ENCODE data around the gene RTL1. TPM values are rescaled to one million over a fixed set of nuclear protein-coding genes. Genes with fewer than 3 reads are reported as not detected.

The RTL1 gene
- polyA plus RNA-seq, 1 of the 3 experiments (the other 2 are of a cell fraction) = 0.07 TPM

DNA sequence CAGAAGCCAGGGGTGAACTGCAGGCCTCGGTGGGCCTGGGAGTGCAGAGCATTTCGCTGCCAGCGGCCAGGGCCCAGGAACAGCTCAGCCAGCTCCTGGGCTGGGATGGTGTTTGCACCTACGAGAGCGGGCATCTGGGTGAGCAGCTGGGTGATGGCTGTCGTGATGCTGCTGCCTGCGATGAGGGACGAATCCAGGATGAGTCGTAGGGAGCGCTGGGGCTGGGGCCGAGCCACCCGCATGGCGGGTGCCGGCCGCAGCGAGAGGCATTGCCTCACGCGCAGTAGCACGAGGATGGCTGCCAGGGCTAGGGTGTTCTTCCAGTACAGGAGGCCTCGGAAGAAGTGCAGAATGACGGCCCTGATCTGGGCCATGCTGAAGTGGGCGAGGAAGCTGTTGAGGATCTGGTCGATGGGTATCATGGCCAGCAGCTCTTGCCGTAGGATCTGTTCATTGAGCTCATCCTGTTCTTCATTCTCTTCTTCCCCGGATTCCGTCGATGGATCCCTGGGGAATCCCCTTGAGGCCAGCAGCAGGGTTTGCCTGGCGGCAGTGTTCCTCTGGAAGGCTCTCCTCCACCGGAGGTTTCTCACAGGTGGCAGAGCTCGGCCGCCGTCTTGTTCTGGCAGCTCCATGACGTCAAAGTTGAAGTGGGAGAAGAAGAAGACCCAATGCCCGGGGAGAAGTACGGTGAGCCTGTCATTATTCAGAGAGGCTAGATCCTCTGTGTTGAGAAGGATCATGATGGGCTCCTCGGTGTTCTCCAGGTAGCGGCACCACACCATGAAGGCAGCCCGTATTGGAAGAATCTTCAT, 22.1 kb downstream of the RTL1 start (continued):
- no peak for TF ChIP-seq CTCF (IDR thresholded peaks at IDR 0.05)

GRCh38 chr14:100880271-100881101, 23.0 kb downstream of the RTL1 start:
- no peak overlapping the region; a peak in 1 of 4 replicates for H3K27ac ChIP-seq (ENCODE audit: low read depth in 2 of 2, low read length in 1 of 2)
- TF ChIP-seq RFX5 (IDR thresholded peaks at IDR 0.05; ENCODE audit: low read length) = no peak
- TF ChIP-seq FOSL2 (IDR thresholded peaks at IDR 0.05; ENCODE audit: borderline replicate concordance, low read depth) = no peak
- TF ChIP-seq TCF12 (IDR thresholded peaks at IDR 0.05) = no peak
- no peak for TF ChIP-seq EZH2phosphoT487 (IDR thresholded peaks at IDR 0.05; ENCODE audit: borderline replicate concordance, low read depth)
- TF ChIP-seq, protein P1, sequence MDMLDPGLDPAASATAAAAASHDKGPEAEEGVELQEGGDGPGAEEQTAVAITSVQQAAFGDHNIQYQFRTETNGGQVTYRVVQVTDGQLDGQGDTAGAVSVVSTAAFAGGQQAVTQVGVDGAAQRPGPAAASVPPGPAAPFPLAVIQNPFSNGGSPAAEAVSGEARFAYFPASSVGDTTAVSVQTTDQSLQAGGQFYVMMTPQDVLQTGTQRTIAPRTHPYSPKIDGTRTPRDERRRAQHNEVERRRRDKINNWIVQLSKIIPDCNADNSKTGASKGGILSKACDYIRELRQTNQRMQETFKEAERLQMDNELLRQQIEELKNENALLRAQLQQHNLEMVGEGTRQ (IDR thresholded peaks at IDR 0.05; ENCODE audit: borderline replicate concordance, low read depth, low read length) = no peak
- TF ChIP-seq NRF1 (IDR thresholded peaks at IDR 0.05; ENCODE audit: low read depth, low read length) = no peak
- no peak for TF ChIP-seq IRF3 (IDR thresholded peaks at IDR 0.05; ENCODE audit: low read depth, low read length)
- TF ChIP-seq RCOR1 (IDR thresholded peaks at IDR 0.05; ENCODE audit: low read length) = no peak
- no peaks in the 10 kb centered on the region for H3K9me3 ChIP-seq
- no peak overlapping the region for H3K4me2 ChIP-seq
- no peak for DNase-seq
- H3K4me1 ChIP-seq (ENCODE audit: control insufficient read depth in 1 of 2, insufficient read depth in 2 of 2, low read depth in 1 of 2, low read length in 1 of 2) = peaks cover 0 to 32% of the 10 kb centered on the region in 2 experiments; a peak in 1 of 4 replicates
- H3K79me2 ChIP-seq (ENCODE audit: insufficient read depth) = no peaks in the 10 kb centered on the region
- no peaks in the 10 kb centered on the region for H3K9me2 ChIP-seq
- no peaks in the 10 kb centered on the region for H3F3A ChIP-seq (replicated peaks; ENCODE audit: insufficient read depth)
- H3K4me3 ChIP-seq (ENCODE audit: low read depth in 2 of 2, low read length in 1 of 2) = no peak overlapping the region
- 78% methylated on average over 16 of the region's 34 CpGs for WGBS (ENCODE audit: low lambda C conversion rate)
- H2AFZ ChIP-seq (ENCODE audit: low read depth) = no peak overlapping the region
- H3K36me3 ChIP-seq (replicated peaks in 1 of 2; ENCODE audit: control insufficient read depth in 1 of 2, insufficient read depth in 2 of 2, low read length in 1 of 2) = no peaks in the 10 kb centered on the region
- no peaks in the 10 kb centered on the region for H3K27me3 ChIP-seq (ENCODE audit: insufficient read depth)
- CTCF ChIA-PET = interaction anchor here (0.6 to 0.7 kb wide), 2 partner anchors 16 to 355 kb away, joined by 4 to 5 read pairs; no protein-coding TSS in a partner anchor
- no peaks in the 10 kb centered on the region for H4K20me1 ChIP-seq (ENCODE audit: insufficient read depth)
- POLR2A ChIA-PET = no interaction called here
- no peak overlapping the region for H3K9ac ChIP-seq
